CD4-positive, alpha-beta T cell treated with Interleukin-1 beta for 1 hour (primary cell): ENCODE data around the gene DENND5B.
A peak's percentile ranks its signal among the peaks of the same experiment; 100 is the strongest.
"Not testable (repeated sequence)": the region's sequence is repeated elsewhere in the genome, so short reads cannot be mapped to it uniquely, and the experiment has no call there.

Experiments
- DNase-seq, 2 donors: peaks; one replicate each; pipeline ENCODE4 v3.0.0-alpha.2; 2020 to 2022

The DENND5B gene

DNA sequence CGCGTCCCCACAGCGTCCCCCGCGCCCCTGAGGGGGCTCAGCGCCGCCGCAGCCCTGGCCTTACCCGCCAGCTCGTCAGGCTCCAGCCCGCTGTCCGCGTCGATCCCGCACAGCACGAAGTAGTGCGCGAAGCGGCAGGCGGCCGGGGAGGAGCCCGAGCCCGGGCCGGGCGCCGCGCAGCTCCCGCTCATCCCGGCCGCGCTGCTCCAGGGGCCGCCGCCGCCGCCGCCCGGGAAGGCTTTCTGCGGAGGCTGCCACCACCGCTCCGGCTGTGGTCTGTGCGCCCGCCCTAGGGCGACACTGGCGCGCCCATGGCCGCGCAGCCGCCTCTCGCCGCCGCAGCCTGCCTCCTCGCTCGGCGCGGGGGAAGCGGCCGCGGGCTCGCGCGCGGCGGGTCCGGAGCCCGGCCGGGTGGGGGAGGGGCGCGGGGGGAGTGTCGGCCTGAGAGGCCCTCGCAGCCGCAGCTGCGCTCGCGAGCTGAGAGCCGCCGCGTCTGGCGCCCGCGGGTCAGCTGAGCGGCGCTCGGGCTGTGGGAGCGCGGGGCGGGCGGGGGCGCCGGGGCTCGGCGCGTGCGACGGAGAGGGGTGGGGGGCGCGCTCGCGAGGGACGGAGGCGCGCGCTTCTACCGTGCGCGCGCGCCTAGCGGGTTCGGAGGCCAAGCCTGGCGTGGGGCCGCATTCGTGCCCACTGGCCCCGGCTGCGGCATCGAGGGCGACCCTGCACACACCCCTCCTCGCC is at the start of gene DENND5B:
TSS of gene DENND5B (minus strand) at position 495 of the 738 bp plus-strand sequence. CDS start at position 191, 304 bp downstream.
- DNase-seq, result peak; percentile 14 to 66

DNA sequence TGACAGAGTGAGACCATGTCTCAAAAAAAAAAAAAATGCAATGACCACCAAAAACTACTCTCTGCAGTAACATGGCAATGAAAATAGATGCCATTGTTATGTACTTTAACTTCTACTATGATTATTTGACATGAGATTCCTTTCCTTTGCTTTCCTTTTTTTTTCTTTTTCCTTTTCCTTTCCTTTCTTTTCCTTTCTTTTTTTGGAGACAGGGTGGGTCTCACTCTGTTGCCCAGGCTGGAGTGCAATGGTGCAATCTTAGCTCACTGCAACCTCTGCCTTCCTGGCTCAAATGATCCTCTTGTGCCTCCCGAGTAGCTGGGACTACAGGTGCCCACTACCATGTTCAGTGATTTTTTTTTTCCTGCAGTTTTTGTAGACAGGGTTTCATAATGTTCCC is 43.7 kb upstream of the DENND5B start:
- DNase-seq, result no peak

DNA sequence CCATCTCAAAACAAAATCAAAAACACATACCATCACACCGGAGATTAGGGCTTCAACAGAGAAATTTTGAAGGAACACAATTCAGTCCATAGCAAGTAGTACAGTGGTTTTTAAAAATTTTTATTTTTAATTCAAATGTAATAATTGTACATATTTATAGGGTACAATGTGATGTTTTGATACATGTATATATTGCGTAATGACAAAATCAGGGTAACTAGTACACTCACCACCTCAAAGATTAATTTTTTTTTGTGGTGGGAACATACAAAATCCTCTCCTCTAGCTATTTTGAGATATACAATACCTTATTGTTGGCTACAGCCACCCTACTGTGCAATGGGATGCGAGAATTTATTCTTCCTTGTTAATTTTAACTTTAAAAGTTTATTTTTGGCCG is 42.5 kb upstream of the DENND5B start:
- no peak for DNase-seq

DNA sequence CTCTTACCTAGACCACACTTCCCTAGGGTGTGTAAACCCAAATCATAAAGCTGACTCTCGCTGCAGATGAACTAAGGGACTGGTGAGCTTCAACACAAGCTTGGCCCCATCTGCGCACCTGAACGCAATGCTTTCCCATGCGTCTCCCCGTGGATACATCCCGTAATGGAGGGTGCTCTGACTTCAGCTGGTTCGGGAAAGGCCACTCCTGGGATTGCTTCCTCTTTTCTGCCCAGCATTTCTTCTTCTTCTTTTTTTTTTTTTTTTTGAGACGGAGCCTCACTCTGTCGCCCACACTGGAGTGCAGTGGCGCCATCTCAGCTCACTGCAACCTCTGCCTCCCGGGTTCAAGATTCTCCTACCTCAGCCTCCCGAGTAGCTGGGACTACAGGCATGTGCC is 40.9 kb upstream of the DENND5B start:
- DNase-seq, result peak in 1 of 2 donors; percentile 3

DNA sequence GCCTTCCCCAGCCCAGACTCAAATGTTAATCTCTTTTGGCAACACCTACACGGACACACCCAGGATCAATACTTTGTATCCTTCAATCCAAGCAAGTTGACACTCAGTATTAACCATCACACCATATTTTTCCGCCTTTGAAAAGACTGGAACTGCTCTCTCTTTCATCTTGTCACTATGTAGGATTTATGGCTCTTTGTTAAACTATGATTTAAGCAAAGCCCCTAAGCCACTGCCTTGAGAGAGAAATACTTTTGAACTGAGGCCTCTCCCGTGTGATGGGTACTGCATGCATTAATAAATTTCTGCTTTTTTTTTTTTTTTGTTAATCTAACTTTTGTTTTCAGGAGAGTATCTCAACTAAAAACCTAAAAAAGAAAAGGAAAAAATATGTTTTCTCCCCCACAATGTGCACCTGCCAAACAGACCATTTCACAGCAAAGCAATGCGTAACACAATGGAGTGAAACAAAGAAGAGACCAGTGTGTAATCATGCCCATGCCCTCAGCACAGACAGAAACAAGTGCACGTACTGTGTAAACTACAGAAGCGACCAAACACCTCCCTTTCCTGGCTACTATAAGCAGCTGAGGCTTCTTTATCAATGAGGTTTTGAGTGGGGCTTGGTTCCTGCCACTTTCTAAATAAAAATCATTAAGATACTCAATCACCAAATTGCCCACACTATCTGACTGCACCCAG is 40.2 kb upstream of the DENND5B start:
- no peak for DNase-seq

DNA sequence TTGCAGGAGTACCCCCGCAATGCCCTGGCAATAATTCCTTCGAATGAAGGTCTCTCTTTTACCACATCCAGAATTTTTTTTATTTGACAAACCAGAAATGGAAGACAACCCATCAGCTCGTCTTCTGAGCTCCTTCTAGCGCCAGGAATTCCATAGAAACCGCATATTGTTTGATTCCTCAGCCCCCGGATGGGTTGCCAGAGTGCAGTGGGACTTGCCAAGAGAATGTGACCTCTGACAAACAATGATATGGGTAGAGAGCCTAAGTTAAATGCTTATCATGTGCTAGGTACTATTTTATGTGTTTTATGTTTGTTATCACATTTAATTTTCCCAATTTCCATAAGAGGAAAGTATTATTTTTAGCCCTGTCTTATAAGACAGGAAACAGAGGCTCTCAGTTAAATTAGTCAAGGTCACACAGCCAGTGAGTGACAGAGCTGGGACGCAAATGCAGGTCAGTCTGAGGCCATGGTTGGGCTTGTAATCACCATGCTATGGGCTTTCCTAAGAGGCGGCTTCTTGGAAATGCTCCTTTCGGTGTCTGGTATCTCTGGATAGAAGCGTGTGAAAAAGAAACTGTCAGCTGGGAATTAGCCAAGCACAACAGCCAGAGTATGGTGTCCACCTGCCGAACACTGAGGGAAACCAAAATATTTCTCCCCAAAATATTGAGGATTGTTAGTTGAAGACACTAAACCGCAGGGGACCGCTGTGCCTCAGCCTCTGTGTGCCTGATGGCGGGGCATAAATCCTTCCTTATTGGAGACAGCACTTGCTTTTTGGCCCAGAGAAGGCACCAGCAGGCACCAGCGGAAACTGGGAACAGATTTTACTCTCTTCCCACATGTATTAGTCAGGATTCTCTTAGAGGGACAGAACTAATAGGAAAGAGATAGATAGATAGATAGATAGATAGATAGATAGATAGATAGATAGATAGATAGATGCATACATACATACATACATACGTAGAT is 39.1 kb upstream of the DENND5B start:
- no peak for DNase-seq

DNA sequence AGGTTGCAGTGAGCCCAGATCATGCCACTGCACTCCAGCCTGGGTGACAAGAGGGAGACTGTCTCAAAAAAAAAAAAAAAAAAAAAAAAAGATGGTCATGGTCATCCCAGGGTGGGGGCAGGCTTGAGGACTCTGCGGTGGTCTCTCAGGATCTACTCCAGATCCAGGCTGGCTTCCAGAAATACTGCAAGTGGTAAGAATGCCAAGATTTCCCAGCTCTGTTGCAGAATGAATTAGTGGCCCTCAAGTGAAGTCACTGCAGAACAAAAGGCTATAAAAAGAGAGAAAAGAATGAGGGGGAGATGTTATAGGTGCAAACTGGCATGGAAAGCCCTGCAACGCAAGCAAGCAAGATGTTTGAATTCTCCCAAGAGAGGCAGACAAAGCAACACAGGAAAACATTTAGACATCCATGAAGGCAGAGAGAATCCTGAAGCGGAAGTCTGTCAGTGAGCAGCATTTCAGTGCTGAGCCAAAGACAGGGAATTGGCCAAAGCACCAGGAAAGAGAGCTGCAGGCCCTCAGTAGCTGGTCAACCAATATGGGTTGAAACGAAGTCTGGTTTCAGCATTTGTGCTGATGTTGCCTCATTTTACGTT is 36.6 kb upstream of the DENND5B start:
- no peak for DNase-seq

DNA sequence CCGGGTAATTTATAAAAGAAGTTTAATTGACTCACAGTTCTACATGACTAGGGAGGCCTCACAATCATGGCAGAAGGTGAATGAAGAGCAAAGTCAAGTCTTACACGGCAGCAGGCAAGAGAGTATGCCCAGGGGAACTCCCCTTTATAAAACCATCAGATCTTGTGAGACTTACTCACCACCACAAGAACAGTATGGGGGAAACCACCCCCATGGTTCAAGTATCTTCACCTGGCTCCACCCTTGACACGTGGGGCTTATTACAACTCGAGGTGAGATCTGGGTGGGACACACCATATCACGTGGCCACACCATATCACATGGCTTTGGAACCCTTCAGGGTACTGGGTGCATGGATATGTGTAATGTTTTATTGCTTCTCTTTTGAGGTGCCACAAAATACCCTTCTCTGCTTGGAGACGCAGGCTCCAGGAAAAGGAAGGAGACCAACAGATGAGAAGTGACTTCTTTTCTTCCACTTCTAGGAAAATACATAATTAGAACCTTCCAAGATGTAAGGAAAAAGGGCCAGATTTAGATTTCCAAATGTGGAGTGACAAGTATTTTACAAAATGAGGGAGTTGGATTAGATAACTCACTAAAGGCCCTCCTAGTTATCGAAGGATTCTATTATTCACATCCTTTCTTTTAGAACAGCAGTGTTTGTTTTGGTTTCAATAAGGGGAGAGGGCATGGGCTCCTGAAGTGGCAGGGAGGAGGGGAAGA is 35.5 kb upstream of the DENND5B start:
- DNase-seq, result no peak

DNA sequence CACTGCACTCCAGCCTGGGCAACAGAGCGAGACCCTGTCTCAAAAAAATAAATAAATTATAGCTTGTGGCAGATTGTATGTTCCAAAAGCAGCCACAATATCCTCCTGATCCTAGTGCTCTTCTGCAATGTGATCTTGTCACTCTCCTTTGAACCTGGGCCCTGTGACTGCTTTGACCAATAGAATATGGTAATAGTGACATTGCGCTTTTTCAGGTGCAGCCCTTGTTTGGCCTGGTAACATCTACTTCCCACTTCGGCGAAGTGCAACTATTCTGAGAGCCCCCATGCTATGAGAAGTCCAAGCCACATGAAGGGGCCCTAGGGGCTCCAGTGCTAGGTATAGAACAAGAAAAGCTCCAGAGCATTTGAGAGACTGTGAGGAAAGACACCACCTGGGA is 31.1 kb upstream of the DENND5B start:
- DNase-seq, result no peak

DNA sequence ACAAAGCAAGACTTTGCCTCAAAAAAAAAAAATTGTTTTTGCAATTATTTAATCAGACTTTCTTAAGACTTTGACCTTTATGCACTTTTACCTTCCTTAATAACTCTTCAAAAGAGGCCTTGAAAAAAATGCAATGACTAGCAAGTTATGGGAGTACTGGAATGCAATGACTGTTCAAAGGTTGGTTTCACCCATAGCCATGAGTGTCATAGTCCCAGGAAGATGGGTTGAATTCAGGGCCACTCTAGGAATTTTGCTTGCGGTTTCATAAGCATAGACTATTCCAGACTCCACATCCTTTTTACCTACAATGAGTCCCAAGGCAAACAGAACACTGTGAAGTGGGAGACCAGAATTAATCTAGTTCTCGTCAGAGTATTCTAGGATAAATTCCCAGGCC is 29.4 kb upstream of the DENND5B start:
- no peak for DNase-seq

DNA sequence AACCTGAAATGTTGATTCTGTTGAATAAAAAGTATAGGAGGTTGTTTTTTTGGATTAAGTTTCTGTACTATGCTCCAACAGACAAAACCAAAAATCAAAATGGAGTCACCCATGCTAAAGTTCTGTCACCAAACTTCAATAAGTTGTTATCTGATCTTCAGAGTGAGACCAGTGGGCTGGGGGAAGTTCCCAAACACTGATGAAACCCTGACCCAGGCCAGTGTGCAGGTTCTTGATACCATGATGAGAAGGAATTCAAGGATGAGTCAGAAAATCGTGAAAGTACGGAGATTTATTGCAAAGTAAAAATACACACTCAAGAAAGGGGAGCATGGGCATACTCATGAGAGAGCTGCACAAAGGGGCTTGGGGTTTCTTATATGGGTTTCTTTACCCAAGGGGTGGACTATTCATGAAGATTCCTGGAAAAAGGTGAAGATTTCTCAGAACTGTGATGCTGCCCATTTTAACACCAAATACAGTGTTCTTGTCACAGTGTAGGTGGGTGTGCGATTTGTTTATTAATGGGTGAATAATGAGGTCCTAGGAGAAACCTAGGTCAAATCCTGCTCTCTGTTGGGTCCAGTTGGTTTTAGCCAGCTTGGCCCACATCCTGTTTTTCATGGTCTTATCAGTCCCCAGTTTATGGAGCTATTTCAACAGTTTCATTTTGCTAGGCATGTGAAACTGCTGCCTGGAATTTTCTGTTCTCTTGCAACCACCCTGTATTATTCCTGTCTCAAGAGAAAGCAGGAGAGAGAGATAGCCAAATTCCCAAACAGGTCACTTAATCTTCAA is 27.5 kb upstream of the DENND5B start:
- no peak for DNase-seq

DNA sequence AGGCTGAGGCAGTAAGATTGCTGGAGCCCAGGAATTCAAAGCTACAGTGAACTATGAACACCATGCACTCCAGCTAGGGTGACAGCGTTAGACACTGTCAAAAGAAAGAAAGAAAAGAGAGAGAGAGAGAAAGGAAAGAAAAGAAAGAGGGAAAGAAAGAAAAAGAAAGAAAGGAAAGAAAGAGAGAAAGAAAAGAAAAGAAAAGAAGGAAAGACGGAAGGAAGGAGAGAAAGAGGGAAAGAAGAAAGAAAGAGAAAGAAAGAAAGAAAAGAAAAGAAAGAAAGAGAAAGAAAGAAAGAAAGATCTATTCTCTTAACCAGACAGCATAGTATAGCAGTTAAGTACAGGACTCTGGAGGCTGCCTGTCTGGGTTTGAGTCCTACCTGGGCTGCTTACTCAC is 21.9 kb upstream of the DENND5B start:
- DNase-seq, result no peak

DNA sequence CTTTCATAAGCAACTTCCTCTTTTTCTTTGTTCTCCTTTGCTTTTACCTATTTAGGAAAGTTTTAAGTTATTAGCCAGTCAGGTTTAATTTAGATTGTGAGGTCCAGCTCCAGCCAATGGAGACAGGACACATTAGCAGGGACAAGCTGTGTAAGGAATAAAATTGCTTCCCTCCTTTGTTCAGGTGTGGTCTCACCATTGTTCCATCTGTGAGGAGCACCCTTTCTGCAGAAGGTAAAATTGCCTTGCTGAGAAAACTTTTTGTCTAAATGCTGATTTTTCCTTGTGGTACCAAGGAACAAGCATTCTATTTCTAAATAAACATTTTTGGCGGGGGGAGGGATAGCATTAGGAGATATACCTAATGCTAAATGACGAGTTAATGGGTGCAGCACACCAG is 17.4 kb upstream of the DENND5B start:
- not testable (repeated sequence) for DNase-seq

DNA sequence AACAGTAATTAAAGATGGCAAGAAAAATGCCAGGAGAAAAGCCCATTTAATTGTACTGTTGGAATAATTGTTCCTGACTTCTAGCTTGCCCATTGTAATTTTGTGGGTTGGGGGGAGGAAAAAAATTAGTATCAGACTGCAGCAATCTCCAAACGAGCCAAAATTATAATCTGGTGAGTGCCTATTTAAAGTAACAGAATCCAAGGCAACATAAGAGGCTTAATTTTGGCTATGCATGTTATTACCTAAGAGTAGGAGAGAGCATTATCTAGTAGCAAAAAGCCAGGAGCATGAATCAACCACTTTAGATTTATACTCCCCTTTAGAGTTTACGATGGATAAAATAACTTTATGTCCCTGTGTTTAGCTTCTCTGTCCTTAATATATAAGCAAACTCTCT is 14.6 kb upstream of the DENND5B start:
- DNase-seq, result no peak

DNA sequence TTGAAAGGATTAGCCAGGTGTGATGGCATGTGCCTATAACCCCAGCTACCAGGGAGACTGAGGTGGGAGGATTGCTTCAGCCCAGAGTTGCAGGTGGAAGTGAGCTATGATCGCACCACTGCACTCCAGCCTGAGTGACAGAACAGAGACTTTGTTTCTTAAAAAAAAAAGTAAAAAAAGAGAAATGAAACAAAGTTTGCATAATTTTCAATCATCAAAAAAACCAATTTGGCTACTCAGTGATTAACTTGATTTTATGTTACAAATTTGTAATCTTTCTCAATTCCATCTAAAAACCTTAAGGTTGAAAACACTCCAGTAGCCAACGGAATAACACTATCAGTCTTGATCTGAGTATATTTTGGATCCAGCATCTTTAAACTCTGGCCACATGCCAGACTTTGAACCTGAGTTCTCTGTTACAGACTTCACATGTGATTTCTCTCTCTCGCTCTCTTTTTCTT is 12.6 kb upstream of the DENND5B start:
- peak in 1 of 2 donors; percentile 64 for DNase-seq

DNA sequence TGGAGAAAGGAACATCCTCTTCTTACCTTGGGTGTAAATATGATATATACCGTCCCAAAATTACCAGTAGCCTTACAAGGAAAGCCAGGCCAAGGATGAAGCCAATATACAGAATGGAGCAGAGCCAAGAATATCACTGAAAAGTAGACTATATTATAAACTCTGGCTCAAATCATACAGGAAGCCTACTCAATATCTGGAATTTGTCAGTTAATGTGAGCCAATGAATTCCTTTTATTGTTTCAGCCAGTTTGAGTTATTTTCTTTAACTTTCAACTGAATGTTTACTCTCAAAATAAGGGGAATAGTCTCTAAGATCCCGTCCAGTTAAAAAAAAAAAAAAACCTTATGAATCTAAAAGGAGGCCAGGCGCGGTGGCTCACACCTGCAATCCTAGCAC is 9.8 kb upstream of the DENND5B start:
- no peak for DNase-seq

DNA sequence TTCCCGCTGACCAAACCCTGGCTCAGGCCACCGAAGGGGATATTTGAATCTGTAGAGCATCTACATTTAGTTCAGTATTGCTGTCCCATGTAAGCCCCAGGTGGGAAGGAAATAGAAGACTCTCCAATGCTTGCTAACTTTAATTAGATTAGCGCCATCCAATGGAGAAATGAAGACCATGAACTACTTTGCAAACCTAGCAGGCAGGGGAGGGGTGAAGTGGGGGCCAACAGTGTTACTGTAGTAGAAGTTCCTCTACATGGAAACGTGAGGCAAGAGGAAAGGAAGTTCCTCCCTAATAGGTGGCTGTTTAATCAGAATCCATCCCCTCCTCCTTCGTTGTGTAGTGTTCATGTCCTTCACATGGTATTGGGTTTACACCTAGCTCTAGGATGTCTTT is 9.3 kb upstream of the DENND5B start:
- DNase-seq, result no peak

DNA sequence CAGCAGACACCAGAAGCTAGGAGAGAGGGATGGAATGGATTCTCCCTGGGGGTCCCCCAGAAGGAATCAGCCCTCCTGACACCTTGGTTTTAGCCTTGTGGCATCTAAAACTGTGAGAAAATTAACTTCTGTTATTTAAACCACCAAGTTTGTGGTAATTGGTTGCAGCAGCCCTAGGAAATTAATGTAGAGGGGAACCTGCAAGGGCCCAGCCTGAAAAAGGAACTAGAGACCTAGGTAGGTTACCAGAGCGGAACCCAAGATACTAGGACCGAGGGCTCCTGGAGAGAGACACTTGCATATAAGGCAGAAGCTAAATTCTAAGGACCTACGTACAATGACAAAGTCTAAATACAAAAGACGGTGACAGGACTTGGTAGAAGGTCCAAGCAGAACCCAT is 8.1 kb upstream of the DENND5B start:
- peak in 1 of 2 donors; percentile 52 for DNase-seq

DNA sequence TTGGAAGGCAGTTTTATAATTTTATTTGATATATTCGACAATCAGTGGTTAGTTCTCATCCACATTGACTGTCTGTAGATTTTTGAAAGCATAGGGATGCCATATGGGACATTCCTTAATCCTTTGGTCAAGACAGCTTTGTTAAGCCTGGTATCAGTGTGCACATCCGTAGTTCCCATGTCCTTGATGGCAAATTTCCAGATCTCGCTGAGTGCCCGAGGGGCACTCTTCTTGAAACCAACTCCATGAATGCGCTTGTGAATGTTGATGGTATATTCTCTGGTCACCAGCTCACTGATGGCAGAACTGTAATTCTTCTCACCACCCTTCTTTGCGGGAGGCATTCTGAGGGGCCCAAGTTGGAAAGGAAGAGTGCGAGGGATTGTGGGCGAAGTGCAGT is 6.1 kb upstream of the DENND5B start:
- no peak for DNase-seq

DNA sequence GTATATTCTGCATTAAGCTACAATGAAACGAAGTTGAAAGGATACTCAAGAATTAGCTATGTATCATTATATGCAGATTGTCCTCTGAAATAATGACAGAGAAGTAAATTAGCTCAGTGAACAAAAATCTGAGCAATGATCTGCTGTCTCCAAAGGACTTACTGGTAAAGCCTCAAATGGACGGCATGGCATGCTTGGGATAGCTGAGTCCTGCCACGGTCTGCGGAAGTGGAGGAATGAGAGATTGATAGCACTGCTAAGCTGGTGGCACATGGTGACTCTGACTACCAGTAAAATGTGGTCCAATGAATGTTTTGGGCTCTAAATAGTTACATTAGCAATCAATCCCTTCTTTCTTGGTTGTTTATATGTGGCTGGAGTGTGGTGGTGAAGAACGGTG is 3.7 kb upstream of the DENND5B start:
- DNase-seq, result no peak

DNA sequence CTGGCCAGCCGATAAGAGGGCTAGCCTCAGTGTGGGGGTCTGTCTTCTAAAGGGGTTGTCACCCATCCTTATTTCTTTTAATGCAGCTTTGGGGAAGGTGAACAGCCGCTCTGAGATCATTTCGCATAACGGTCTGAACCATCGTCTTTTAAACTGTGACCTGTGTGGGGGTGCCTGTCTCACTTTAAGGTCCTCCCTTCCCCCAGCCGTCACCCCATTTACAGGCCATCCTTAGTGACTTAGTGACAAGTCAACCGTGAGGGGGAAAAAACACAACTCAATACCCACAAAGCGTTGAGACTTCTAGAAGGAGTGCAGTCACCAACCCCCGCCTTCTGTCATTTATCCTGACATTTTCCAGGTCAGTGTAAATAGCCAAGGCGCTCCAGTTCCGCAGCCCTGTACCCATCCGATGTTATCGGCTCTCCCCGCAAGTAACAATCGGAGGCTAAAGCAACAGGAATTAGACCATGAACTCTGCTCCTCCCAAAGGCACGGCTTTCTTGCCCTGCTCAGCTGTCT is 505 bp upstream of the DENND5B start:
- DNase-seq, result peak in 1 of 2 donors; percentile 46
